ENCODE measurements around the gene LYSMD2.

Gene LYSMD2

GRCh38 chr15:51718746-51719145, 18.7 kb downstream of the LYSMD2 start:
- no peak for DNase-seq

GRCh38 chr15:51718219-51718618, 19.2 kb downstream of the LYSMD2 start:
- DNase-seq = no peak

GRCh38 chr15:51714911-51715310, 22.5 kb downstream of the LYSMD2 start:
- no peak for DNase-seq

GRCh38 chr15:51714162-51714561, 23.3 kb downstream of the LYSMD2 start:
- no peak for DNase-seq

- no peak for DNase-seq
These were observed 28.4 kb downstream of the LYSMD2 start for GRCh38 chr15:51709031-51709430.

- no peak for DNase-seq
These were observed 29.4 kb downstream of the LYSMD2 start for GRCh38 chr15:51708013-51708412.

GRCh38 chr15:51706926-51707608, 30.4 kb downstream of the LYSMD2 start:
- DNase-seq = no peak

GRCh38 chr15:51706291-51706690, 31.2 kb downstream of the LYSMD2 start:
- DNase-seq = no peak

- DNase-seq = no peak
These were observed 34.7 kb downstream of the LYSMD2 start for GRCh38 chr15:51702710-51703109.

- DNase-seq = no peak
These were observed 38.1 kb downstream of the LYSMD2 start for GRCh38 chr15:51699373-51699772.

- DNase-seq = no peak
These were observed 40.3 kb downstream of the LYSMD2 start for GRCh38 chr15:51697163-51697562.

- no peak for DNase-seq
These were observed 40.9 kb downstream of the LYSMD2 start for GRCh38 chr15:51696566-51696965.

- DNase-seq = no peak
These were observed 45.3 kb downstream of the LYSMD2 start for GRCh38 chr15:51692154-51692553.

GRCh38 chr15:51688863-51689262, 48.6 kb downstream of the LYSMD2 start:
- no peak for DNase-seq

- no peak for DNase-seq
These were observed 49.9 kb downstream of the LYSMD2 start for GRCh38 chr15:51687565-51687964.

- DNase-seq = peak in 1 of 2 donors; percentile 38
These were observed 56.0 kb downstream of the LYSMD2 start, which contains the start of gene SCG3 for GRCh38 chr15:51681303-51681963. Gene SCG3 (plus strand): TSS chr15:51681503. CDS start chr15:51681756, 253 bp downstream.

GRCh38 chr15:51680321-51680720, 57.1 kb downstream of the LYSMD2 start:
- no peak for DNase-seq

- no peak for DNase-seq
These were observed 59.4 kb downstream of the LYSMD2 start for GRCh38 chr15:51678096-51678495.

GRCh38 chr15:51677452-51677851, 60.0 kb downstream of the LYSMD2 start:
- DNase-seq = no peak

- DNase-seq = no peak
These were observed 60.4 kb downstream of the LYSMD2 start for GRCh38 chr15:51677021-51677420.

GRCh38 chr15:51675234-51675633, 62.2 kb downstream of the LYSMD2 start:
- DNase-seq = no peak

Data from bone marrow (tissue), 2 donors.